ENCODE data around the gene TEAD2.
"Not testable (repeated sequence)": the region's sequence is repeated elsewhere in the genome, so short reads cannot be mapped to it uniquely, and the experiment has no call there.

TEAD2 gene

DNA sequence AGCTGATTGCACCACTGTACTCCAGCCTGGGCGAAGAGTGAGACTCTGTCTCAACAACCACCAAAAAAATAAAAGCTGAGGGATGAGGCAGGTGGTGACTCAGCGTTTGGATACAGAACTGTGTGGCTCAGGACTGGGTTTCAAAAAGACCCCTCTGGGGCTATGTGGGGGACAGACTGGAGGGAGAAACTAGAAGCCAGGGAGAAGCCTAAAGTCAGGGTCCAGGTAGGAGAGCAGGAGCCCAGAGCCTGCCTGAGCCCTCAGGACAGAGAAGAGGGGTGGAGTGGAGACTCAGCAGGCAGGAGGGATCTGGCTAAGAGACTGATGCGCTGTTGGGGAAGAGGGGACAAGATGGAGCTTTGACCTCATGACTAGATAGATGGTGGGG lies 28.8 kb downstream of the TEAD2 start:
- no peak for DNase-seq (ENCODE audit: low read depth in 2 of 2)

DNA sequence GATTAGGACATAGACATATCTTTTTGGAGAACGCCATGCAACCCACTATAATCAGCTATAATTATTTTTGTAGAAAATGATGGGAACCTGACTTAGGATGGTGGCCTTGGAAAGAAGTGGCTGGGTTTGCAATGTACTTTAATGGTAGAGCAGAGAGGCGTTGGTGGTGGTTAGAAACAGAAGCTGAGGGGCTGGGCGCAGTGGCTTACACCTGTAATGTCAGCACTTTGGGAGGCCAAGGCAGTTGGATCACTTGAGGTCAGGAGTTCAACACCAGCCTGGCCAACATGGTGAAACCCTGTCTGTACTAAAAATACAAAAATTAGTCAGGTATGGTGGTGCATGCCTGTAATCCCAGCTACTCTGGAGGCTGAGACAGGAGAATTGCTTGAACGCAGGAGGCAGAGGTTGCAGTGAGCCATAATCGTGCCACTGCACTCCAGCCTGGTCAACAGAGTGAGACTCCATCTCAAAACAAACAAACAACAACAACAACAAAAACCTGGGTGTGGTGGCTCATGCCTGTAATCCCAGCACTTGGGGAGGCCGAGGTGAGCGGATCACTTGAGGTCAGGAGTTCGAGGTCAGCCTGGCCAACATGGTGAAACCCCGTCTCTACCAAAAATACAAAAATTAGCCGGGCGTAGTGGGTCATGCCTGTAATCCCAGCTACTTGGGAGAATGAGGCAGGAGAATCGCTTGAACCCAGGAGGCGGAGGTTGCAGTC lies 29.4 kb downstream of the TEAD2 start:
- DNase-seq (ENCODE audit: low read depth in 2 of 2) = not testable (repeated sequence)

DNA sequence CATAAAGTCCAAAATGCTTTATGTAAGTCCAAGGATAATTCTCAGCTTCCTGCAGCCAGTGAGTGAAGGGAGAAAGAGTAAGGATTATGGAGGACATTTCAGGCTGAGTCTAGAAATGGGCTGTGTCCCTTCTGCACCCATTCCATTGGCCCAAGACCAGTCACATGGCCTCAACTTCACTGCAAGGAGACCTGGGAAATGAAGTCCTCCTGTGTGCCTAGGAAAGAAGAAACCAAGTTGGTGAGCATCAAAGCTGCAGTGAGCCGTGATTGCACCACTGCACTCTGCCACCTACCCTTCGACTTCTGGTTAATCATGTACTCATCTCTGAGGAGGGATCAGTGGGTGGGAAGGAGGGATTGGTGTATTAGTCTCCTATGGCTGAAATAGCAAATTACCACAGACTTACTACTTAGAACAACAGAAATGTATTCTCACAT lies 30.6 kb downstream of the TEAD2 start:
- DNase-seq (ENCODE audit: low read depth in 2 of 2) = peak; percentile 22 to 39

DNA sequence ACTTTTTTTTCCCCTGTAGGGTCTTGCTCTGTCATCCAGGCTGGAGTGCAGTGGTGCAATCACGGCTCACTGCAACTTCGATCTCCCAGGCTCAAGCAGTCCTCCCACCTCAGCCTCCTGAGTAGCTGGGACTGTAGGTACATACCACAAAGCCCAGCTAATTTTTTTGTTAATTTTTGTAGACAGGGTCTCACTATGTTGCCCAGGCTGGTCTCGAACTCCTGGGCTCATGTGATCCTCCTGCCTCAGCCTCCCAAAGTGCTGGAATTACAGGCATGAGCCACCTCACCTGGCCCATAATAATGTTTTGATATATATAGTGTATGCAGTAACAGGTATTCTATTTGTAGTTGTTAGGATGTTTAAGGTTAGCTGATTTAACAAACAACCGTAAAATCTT lies 31.0 kb downstream of the TEAD2 start:
- DNase-seq (ENCODE audit: low read depth in 2 of 2) = not testable (repeated sequence)

- DNase-seq (ENCODE audit: low read depth in 2 of 2) = no peak
These were observed 33.5 kb downstream of the TEAD2 start for GRCh38 chr19:49328741-49329140.

DNA sequence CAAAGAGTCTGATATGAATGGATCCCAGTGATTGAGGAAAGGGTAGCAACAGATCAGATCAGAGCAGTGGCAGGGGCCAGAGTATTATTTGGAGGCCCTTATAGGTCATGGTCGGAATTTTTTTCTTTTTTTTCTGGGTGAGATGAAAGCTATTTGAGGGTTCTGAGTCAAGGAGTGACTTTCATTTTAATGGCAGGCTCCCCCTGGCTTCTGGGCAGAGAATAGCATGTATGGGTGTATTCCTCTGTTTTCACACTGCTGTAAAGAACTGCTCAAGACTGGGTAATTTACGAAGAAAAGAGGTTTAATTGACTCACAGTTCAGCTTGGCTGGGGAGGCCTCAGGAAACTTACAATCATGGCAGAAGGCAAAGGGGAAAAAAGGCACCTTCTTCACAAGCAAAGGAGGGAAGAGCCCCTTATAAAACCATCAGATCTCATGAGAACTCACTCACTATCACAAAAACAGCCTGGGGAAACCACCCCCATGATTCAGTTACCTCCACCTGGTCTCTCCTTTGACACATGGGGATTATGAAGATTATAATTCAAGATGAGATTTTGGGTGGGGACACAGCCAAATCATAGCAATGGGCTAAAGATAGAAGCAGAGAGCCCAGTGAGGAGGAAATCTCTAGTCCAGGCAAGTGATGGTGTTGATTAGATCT lies 34.2 kb downstream of the TEAD2 start:
- DNase-seq (ENCODE audit: low read depth in 2 of 2) = no peak

- DNase-seq (ENCODE audit: low read depth in 2 of 2) = no peak
These were observed 36.0 kb downstream of the TEAD2 start for GRCh38 chr19:49326165-49326704.

DNA sequence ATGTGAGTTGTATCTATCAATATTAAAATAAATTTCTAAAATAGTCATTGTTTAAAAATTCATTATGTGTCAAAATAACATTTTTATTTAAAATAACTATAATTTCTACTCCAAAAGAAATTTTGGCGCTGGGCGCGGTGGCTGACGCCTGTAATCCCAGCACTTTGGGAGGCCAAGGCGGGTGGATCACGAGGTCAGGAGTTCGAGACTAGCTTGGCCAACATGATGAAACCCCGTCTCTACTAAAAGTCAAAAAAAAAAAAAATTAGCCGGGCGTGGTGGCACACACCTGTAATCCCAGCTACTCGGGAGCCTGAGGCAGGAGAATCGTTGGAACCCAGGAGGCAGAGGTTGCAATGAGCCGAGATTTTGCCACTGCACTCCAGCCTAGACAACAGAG lies 36.5 kb downstream of the TEAD2 start:
- DNase-seq (ENCODE audit: low read depth in 2 of 2) = not testable (repeated sequence)

GRCh38 chr19:49324801-49325576 lies 37.2 kb downstream of the TEAD2 start, which contains the start of gene SLC6A16:
Gene SLC6A16 (minus strand): TSS chr19:49325191. CDS start chr19:49311347, 13,844 bp downstream.
- no peak for DNase-seq (ENCODE audit: low read depth in 2 of 2)

DNA sequence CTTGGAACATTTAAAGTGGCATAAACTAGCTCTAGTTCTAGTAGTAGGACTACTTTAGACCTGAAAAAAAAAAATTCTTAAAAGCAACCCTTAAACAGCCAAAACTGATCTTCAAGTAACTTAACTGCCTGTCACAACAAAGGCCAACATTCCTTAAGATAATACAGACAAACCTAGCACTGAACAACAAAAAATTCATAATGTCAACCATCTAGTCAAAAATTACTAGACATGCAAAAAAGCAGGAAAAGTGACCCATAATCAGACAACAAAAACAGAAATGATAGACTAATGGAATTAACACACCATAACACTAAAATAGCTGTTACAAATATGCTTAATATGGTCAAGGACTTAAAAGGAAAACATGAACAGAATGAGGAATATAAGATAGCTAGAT lies 43.9 kb downstream of the TEAD2 start:
- DNase-seq (ENCODE audit: low read depth in 2 of 2) = no peak

DNA sequence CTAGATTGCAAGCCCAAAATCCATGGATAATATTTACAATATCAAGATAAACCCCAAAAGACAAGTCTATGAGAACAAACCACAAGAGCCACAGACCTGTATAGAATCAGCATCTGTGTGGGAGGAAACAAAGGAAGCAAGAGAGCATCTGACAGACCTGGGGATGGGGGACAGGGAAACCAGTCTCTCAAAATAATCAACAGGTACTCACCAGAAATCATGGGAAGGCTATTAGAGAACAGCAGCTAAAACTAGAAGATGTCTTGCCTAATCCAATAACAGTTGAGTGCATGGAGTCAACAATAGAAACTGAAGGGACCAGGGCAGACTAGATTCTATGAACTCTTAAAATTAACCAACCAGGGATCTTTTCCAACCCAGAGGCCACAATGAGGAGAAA lies 45.9 kb downstream of the TEAD2 start:
- DNase-seq (ENCODE audit: low read depth in 2 of 2) = no peak

GRCh38 chr19:49315111-49315510 lies 47.1 kb downstream of the TEAD2 start:
- DNase-seq (ENCODE audit: low read depth in 2 of 2) = no peak

GRCh38 chr19:49309087-49309486 lies 53.1 kb downstream of the TEAD2 start:
- DNase-seq (ENCODE audit: low read depth in 2 of 2) = no peak

GRCh38 chr19:49306734-49307133 lies 55.5 kb downstream of the TEAD2 start:
- DNase-seq (ENCODE audit: low read depth in 2 of 2) = not testable (repeated sequence)

GRCh38 chr19:49301866-49302252 lies 60.4 kb downstream of the TEAD2 start:
- no peak for DNase-seq (ENCODE audit: low read depth in 2 of 2)

DNA sequence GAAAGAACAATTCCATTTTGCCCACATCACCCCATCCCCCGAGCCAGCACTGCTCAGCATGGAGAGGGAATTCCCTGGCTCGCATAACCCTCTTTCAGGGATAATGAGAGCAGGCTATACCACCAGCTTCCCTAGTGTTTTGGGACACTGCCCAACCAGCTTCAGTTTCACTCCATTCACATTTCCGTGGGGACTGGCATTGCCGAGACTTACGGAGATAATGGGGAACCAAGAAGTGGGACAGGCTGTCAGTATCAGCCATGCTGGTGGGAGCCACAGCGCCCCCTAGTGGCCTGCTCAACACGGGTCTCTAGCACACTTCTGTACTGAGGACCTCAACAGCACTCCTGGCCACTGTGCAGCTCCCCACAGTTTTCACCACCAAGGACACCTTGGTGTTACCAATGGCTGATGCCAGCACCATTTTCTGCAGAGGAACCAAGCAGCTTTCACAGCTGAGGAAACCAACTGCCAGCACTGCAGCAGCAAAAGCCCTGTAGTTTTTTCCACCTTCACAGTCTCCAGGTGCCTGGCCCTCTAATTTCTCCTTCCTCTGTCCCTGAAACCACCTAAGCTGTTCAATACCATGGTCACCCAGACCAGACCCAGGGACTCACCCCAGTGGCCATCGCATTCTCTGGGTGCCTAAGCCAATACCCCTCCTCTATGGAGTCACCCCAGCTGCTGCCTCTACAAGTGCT lies 60.9 kb downstream of the TEAD2 start:
- peak; percentile 59 to 86 for DNase-seq (ENCODE audit: low read depth in 2 of 2)

DNA sequence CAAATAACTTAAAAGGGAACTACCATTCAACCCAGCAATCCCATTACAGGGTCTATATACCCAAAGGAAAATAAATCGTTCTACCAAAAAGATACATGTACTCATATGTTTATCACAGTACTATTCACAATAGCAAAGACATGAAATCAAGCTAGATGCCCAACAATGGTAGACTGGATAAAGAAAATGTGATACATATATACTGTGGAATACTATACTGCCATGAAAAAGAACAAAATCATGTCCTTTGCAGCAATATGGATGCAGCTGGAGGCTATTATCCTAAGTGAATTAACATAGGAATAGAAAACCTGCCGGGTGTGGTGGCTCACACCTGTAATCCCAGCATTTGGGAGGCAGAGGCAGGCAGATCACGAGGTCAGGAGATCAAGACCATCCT lies 63.6 kb downstream of the TEAD2 start:
- not testable (repeated sequence) for DNase-seq (ENCODE audit: low read depth in 2 of 2)

DNA sequence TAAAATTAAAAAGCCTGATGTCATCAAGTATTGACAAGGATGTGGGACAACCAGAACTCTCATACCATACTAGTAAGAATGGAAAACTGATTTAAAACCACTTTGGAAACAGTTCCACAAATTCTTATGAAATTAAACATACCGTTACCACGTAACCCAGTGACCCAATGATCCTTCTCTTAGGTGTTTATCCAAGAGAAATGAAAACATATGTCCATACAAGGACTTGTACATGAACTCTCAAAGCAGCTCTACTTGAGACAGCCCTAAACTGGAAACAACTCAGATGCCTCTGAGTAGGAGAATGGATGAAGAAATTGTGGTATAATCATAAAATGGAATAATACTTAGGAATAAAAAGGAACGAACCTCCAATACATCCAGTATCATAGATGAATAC lies 64.8 kb downstream of the TEAD2 start:
- DNase-seq (ENCODE audit: low read depth in 2 of 2) = no peak

DNA sequence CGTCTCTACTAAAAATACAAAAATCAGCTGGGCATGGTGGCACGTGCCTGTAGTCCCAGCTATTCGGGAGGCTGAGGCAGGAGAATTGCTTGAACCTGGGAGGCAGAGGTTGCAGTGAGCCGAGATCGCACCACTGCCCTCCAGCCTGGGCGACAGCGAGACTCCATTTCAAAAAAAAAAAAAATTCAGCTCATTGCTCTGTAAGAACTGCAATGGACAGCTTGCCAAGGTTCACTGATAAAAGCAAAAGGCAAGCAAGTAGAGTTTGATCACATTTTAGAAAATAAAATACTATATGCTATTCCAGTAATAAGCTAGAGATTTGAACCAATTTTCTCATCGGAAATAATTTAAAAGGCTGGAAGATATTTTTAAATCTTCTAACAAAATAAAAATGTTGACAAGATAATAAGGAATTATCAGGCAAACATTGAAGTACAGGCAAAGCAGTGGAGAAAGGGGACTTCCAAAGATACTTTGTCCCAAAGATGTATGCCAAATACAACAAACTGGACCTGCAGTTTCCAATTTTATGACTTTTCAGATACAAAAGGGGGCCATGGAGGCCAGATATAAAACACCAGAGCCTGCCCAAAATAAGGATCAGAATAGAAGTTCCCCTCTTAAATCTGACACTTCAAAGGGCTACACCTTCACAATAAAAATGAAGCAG lies 66.9 kb downstream of the TEAD2 start:
- no peak for DNase-seq (ENCODE audit: low read depth in 2 of 2)

- DNase-seq (ENCODE audit: low read depth in 2 of 2) = no peak
These were observed 67.8 kb downstream of the TEAD2 start for GRCh38 chr19:49294401-49294800.
